Fibroblast of upper back skin (primary cell): ENCODE data around the gene ECM2.
"Not testable (repeated sequence)": the region's sequence is repeated elsewhere in the genome, so short reads cannot be mapped to it uniquely, and the experiment has no call there.

Experiments
- DNase-seq: peaks from one replicate; pipeline ENCODE4 v3.0.0-alpha.2; 2013

The ECM2 gene

GRCh38 chr9:92535940-92536850 is at the start of gene ECM2:
ECM2 (minus strand) TSS chr9:92535990; CDS start chr9:92522866, 13,124 bp downstream.
- DNase-seq = peak; percentile 75

- no peak for DNase-seq
These were observed 40.4 kb upstream of the ECM2 start for GRCh38 chr9:92576175-92576574.

GRCh38 chr9:92573612-92574011 is 37.8 kb upstream of the ECM2 start:
- DNase-seq = not testable (repeated sequence)

GRCh38 chr9:92571871-92572270 is 36.1 kb upstream of the ECM2 start:
- DNase-seq = not testable (repeated sequence)

GRCh38 chr9:92564982-92565381 is 29.2 kb upstream of the ECM2 start:
- peak; percentile 69 for DNase-seq

- DNase-seq = peak; percentile 78
These were observed 28.7 kb upstream of the ECM2 start for GRCh38 chr9:92564504-92564903.

- DNase-seq = no peak
These were observed 27.6 kb upstream of the ECM2 start for GRCh38 chr9:92563116-92564100.

- peak; percentile 94 for DNase-seq
These were observed 26.7 kb upstream of the ECM2 start for GRCh38 chr9:92562461-92562967.

GRCh38 chr9:92561374-92562330 is 25.9 kb upstream of the ECM2 start:
- peak; percentile 85 for DNase-seq

- DNase-seq = no peak
These were observed 23.0 kb upstream of the ECM2 start for GRCh38 chr9:92558612-92559374.

- peak; percentile 7 for DNase-seq
These were observed 15.0 kb upstream of the ECM2 start for GRCh38 chr9:92550765-92551164.

- no peak for DNase-seq
These were observed 11.6 kb upstream of the ECM2 start for GRCh38 chr9:92547356-92547755.

- no peak for DNase-seq
These were observed 9.3 kb upstream of the ECM2 start for GRCh38 chr9:92545002-92545510.

- no peak for DNase-seq
These were observed 8.2 kb upstream of the ECM2 start for GRCh38 chr9:92543972-92544371.

GRCh38 chr9:92538541-92538940 is 2.8 kb upstream of the ECM2 start:
- DNase-seq = peak; percentile 83

GRCh38 chr9:92534674-92535073 is 1.1 kb downstream of the ECM2 start:
- DNase-seq = no peak

- DNase-seq = no peak
These were observed 1.6 kb downstream of the ECM2 start for GRCh38 chr9:92534204-92534603.

GRCh38 chr9:92530893-92531292 is 4.9 kb downstream of the ECM2 start:
- DNase-seq = no peak

- no peak for DNase-seq
These were observed 6.7 kb downstream of the ECM2 start for GRCh38 chr9:92529124-92529523.

GRCh38 chr9:92528522-92528849 is 7.3 kb downstream of the ECM2 start:
- DNase-seq = no peak
